IMR-90 (cell line): ENCODE results near the gene SAA1.

Experiments
- POLR2A ChIP-seq: IDR thresholded peaks from 2 replicates; pipeline ENCODE4 v1.6.1; 2012; ENCODE audit warnings: mild to moderate bottlenecking, low read depth, low read length
- SMC3 ChIP-seq: fragments of 150-350 bp; IDR thresholded peaks from 2 replicates; pipeline ENCODE4 v1.6.1; 2016; ENCODE audit warnings: low read depth, mild to moderate bottlenecking, antibody characterized with exemption, low read length, moderate library complexity

DNA sequence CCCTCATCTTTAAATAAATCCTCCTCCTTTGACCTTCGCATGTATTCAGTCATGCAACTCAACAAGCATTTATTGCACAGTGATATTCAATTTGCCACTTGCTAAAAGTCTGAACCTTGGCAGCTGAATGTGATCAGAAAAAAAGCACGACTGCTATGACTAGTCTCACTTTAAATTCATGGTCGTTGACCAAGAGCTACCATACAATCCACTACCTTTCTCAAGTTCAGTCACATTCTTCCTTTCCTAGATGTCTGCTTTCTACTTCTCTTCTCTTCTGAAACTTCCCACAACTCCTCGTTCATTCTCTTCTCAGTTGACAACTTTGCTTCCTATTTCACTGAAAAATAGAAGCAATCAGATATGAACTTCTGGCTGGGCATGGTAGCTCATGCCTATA lies 2.0 kb upstream of the SAA1 start:
- TF ChIP-seq POLR2A (no peak), SMC3 (no peak)
